HG02610 (cell line): ENCODE measurements around the gene MGAT3.

Experiments
- ATAC-seq: cut with Tn5 transposase; IDR thresholded peaks from one replicate; pipeline ENCODE4 v1.9.1; 2021; ENCODE audit warnings: mild to moderate bottlenecking, moderate library complexity; ENCODE audit not compliant: unreplicated experiment

Gene MGAT3

GRCh38 chr22:39449708-39450107 is 7.1 kb upstream of the MGAT3 start:
- no peak for ATAC-seq

- ATAC-seq = no peak
These were observed 6.4 kb upstream of the MGAT3 start for GRCh38 chr22:39450258-39450955.

GRCh38 chr22:39452740-39453040 is 4.1 kb upstream of the MGAT3 start:
- no peak for ATAC-seq

- ATAC-seq = no peak
These were observed 2.9 kb upstream of the MGAT3 start for GRCh38 chr22:39453765-39454378.

GRCh38 chr22:39454385-39454871 is 2.4 kb upstream of the MGAT3 start:
- ATAC-seq = no peak

GRCh38 chr22:39457198-39457555 is 365 bp downstream of the MGAT3 start:
- ATAC-seq = no peak

- ATAC-seq = no peak
These were observed 988 bp downstream of the MGAT3 start for GRCh38 chr22:39457556-39458443.

GRCh38 chr22:39458444-39459083 is 1.8 kb downstream of the MGAT3 start:
- no peak for ATAC-seq

GRCh38 chr22:39459681-39460080 is 2.9 kb downstream of the MGAT3 start:
- no peak for ATAC-seq

GRCh38 chr22:39462443-39463221 is 5.8 kb downstream of the MGAT3 start:
- no peak for ATAC-seq

- ATAC-seq = no peak
These were observed 6.5 kb downstream of the MGAT3 start for GRCh38 chr22:39463277-39463676.

GRCh38 chr22:39463931-39464390 is 7.1 kb downstream of the MGAT3 start:
- no peak for ATAC-seq

GRCh38 chr22:39466228-39467006 is 9.6 kb downstream of the MGAT3 start:
- no peak for ATAC-seq

GRCh38 chr22:39467390-39467895 is 10.6 kb downstream of the MGAT3 start:
- no peak for ATAC-seq

GRCh38 chr22:39468487-39469325 is 11.9 kb downstream of the MGAT3 start:
- ATAC-seq = no peak

- ATAC-seq = no peak
These were observed 12.5 kb downstream of the MGAT3 start for GRCh38 chr22:39469326-39469680.

- no peak for ATAC-seq
These were observed 13.1 kb downstream of the MGAT3 start for GRCh38 chr22:39469681-39470450.
